Globus pallidus (tissue), 1 donor: ENCODE results near the gene AAR2.

Experiments used
- DNase-seq: peaks from one replicate; pipeline ENCODE4 v3.0.0-alpha.2; 2015; ENCODE audit warnings: low spot score

Gene AAR2

DNA sequence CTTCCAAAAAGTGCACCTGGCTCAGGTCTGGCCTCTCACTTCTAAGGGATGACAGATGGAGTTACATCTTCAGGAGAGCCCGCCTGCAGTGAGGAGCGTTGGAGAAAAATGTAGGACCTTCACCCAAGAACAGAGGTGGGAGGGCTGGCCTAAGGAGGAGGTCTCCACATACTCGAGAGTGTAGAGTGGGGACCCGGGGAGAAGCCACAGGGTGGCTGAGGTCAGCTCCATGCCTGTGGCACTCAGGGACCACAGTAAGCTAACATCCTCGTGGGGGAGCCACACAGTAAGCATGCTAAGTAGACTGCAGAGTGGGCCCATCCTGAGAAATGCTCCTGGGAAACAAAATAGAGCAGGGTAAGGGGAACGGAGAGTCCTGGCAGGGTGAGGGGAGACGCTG is 24.0 kb downstream of the AAR2 start:
- no peak for DNase-seq

DNA sequence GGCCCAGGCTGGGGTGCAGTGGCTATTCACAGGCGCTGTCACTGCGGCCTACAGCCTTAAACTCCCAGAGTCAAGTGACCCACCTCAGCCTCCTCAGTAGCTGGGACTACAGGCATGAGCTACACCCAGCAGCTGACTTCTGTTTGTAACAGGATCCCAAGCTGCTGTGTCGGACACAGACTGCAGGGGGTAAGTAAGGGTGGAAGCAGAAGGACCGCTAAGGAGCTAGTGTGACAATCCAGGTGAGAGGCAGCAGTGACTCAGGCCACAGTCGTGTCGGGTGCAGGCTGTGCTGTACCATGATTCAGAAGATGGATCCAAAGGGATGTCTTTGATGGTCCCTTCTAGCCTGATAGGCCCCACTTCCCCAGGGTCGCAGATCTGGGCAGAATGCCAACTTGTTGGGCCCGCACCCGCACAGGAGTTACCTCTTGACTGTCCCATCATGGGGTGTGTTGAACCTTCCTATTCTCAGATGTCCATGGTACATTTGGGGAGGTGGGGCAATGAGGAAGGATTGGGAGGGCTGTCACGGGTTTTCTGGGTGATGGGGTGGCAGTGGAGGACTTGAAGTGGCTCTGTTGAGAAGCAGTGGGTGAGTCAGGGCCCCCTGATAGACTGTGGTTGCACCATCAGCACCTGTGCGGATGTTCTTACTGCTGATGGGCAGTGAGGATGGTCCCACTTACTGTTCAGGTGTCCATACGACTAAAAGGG is 25.3 kb downstream of the AAR2 start:
- no peak for DNase-seq

DNA sequence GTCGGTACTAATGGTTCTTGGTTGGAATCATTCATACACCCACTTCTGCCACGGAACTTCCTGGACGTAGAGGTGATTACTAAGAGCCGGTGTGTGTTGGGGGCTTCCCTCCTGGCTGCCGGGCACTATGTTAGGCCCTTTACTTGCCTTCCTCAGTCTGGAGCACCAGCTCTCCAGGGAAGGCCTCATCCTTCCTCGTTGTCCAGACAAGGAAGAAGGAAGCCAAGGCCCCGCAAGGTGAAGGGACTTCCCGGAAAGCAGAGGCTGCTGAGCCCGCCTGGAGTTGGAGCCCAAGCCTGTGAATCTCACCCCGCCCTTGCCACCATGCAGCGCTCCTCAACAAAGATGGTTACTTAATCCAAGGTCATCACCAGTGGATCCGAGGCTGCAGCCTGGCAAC is 26.2 kb downstream of the AAR2 start:
- no peak for DNase-seq

DNA sequence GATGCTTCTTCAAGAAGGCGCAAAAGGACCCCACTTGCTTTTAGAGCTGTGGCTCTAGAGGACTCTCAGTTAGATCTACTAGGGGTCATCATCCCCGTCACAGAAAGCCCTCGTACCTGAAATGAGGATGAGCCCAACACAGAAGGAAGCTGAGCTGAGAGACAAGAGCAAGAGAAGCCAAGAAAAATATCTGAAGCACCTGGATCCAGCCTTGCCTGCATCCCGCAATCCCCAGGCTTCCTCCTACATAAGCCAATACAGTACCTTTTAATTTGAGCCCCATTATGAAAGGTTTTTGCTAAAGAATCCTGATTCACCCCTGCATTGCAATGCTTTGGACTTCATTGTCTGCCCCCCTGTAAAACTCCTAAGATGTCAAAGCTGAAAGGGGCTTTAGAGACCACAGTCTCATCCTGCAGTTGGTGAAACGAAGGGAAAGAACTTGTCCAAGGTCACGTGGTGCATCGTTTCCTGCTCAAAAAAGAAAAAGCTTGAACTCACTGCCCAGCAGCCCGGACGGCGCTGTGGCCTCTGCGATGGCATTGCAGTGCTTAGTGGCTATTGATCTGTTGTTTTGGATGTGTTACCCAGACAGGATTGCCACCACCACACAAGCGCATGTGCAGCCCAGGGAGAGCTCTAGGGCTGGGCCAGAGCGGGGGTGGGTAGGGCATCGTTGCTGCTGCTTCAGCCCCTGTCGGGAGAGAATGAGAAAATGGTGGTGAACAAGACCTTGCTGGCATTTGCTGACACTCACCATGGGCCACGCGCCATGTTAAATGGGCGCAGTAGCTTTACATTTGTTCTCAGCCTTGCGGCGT is 28.4 kb downstream of the AAR2 start:
- DNase-seq, result no peak

DNA sequence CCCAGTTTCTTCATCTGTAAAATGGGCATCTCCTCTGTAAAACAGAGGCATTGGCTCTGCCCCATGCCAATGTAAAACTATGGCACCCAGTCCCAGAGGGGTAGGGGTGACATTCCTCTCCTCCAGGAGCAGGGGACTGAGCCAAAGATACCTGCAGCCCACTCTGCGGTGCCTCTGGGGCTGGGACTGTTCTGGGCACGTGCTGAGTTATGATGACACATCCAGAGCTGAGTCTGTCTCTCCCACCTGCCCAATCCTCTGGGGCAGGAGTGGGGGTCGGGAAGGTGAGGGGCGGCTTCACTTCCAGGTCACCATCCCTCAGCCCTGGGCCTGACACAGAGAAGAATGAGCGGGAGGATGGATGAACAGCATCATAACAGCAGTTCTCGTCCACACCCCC is 29.9 kb downstream of the AAR2 start:
- no peak for DNase-seq

DNA sequence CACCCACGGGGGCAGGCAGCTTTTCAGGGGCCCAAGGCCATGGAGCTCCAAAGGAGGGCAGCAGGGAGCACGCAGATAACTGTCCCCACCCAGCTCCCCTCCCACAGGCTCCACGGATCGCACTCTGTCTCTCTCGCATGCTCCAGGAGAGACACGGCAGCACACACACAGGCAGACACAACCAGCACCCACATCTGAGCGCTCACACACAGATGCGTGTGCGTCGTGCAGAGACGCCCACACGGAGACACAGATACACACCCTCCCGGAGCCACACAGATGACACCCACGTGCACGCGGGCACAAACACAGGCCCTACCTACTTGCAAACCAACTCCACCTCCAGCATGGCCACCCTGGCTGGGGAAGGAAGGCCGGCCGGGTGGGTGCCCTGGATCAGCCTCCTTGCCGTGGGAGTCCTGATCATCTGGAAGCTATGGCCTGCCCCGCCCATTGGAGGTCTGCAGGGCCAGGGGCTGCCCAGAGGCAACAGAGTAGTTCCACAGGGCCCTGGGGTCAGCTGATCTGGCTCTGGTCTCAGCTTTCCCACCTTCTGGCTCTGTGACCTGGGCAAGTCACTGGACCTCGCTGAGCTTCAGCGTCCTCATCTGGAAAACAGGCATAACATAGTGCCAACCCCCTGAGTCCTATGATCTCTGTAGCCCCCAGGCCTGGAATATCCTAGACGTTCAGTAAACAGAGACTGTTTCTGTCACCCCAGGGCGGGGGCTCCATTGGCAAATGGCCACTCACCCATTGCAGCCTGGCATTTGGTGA is 31.5 kb downstream of the AAR2 start:
- DNase-seq, result no peak

DNA sequence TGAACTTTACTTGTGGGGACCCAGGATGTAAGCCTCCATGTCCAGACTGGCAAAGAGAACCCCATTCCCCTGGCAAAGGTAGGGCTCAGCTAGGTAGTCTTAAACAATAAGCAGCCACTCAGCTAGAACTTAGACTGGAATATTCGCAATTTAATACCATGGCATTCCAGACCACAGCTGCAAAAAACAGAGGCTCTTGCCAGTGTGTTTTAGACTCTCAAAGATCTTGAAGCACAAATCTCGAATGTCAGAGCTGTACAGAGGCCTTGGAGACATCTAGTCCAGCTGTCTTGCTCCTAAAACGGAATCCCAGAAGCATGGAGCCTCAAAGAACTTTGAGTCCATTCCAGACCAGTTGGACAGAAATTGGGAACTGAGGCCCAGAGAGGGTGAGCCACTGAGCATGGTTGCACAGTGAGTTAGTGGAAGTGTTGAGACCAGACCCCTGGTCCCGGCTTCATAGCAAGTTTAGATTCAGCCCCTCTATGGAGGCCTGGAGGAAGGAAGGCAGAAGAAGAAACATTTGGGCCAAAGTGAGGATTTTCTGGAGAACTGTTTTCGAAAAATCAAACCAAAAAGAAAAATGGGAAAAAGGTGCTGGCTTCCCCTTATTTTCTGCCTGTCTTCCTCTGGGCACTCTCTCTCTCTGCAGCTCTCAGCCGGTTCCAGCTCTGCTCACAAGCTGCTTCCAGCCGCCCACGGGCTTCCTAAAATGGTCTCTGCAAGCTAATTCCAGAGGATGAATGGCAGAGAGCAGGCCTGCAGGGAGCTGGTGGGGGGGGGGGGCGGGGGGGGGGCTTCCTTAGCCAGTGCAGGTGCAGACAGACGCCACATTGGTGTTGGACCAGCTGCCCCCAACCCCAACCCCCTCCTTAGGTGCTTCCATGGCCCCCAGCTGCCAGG is 32.4 kb downstream of the AAR2 start:
- DNase-seq, result no peak

DNA sequence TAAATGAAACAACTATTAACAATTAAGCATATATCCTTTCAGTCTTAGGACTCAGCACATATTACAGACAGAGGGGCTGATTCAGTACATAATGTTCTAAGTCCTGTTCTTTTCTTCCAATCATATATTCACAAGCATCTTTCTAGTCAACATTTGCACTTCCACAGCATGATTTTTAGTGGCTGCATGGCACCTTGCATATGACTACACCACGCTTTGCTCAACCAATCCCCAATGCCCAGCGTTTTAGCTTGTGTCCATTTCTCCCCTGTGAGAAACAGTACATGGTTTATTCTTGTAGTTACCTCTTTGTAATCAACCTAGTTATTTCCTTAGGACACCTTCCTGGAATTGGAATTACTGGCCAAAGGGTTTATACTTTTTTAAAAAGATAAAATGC is 33.2 kb downstream of the AAR2 start:
- no peak for DNase-seq

DNA sequence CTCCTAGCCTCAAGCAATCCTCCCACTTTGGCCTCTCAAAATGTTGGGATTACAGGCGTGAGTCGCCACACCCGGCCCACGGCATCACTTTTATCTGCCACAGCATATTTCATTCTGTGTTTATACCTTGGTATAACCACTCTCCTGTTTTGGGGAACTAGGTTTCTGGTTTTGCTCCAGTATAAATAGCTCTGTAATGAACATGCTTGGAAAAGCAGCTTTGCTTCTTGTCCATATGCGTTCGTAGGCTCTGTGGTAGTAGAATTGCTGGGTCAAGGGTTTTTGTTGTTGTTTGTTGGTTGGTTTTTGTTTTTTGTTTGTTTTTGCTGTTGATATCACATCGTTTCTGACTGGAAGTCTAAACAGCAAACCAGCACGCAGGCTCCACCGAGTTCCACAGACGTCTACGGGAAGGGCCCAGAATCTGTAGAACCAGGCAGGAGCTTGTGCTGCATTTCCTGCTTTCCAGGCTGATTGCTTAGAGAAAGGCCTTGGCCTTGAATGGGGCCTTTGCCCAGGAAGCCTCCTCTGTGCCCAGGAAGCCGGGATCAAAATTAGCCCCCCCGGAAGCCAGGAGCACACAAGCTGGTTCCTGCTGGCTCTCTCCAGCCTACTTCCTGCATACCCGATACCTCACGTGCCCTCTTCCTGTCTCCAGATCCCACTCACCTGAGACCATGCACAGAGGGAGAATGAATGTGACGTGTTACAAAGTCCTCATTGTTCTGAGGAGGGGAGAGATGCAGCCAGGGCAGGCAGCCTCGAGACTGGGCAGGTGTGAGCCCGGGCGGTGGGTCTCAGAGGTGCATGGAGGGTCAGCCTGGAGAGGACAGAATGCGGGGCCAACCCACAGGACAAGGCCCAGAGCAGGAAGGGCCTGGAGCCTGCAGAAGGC is 34.7 kb downstream of the AAR2 start:
- DNase-seq, result no peak

DNA sequence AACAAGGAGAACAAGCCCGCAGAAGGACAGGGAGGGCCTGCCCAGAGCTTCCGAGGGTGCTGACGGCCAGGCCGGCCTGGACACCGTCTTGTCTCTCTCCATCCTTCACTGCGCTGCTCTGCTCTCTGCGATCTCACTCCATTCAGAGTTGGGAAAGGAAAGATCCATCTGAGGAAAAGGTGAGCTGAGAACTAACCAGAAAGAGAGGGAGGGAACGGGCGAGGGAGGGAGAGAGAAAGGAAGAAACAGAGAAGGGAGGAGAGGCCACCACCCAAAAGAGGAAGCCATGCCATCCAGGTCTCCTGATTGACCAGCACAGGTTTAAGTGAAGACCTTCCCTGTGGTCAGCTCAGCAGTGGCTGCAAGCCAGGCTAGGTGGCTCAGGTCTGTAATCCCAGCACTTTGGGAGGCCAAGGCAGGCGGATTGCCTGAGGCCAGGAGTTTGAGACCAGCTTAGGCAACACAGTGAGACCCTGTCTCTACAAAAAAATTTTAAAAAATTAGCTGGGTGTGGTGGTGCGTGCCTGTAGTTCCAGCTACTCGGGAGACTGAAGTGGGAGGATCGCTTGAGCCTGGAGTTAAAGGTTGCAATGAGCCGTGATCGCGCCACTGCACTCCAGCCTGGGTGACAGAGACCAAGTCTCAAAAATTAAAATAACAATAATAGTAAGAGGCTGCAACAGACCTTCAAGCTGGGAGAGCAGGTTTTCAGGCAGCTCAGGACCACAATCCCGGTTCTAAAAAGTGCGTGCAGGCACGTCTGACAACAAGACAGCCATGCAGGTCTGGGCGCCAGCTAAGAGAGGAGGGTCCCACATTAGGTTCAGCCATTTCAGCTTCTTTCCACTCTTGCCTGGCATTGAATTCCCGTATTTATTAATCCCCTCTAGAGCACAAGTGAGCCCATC is 35.6 kb downstream of the AAR2 start:
- no peak for DNase-seq

DNA sequence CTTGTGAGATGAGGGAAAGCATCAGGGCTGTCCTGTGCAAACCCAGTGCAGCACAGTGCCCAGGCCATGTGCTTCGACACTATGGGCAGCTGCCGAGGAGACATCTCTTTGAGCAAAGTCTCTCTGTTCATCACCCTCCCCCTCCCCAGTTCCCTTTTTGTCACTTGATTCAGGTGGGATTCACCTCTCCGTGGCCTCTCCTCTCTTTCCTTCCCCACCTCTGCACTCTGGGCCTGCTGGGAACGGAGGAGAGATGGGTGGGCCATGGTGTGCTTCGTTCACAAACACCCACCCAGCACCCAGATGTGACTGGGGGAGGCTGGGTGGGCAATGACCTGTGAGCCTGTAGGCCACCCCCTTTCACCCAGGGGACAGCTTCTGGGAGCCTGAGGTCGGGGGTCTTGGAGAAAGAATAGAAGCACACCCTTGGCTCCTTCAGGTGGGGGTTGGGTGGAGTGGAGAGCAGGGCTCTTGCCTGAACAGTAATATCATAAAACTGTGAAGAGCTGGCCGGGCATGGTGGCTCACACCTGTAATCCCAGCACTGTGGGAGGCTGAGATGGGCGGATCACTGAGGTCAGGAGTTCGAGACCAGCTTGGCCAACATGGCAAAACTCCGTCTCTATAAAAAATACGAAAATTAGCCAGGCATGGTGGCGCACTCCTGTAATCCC is 36.4 kb downstream of the AAR2 start:
- DNase-seq, result no peak

DNA sequence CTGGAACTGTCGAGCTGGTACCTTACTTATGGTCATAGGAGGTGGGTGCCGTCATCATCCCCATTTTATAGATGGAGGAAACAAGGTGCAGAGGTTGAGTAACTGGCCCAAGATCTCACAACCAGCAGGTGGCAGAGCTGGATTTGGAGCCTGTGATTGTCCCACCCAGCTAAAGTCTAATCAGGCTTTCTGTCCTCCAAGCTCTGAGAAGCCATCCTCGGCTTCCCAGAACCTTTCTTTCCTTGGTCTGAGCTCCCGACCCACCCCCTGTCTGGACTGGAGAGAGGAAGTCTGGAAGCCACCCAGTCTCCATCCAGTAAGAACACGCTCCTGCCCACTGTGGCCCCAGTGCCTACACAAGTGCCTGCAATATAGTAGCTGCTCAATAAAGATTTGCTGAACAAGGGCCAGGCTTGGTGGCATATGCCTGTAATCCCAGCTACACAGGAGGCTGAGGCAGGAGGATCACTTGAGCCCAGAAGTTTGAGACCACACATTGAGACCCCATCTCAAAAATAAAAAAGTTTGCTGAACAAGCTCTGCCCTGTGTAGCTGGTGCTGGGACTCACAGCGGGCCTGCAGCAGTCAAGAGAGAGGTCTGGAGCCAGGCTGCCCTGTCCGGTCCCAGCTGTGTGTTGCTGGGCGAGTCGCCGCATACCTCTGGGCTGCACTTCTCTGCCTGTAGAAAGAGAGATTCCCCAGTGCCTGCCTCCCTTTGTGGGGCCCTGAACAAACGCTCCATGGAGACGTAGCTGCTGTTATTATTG is 37.3 kb downstream of the AAR2 start:
- no peak for DNase-seq

DNA sequence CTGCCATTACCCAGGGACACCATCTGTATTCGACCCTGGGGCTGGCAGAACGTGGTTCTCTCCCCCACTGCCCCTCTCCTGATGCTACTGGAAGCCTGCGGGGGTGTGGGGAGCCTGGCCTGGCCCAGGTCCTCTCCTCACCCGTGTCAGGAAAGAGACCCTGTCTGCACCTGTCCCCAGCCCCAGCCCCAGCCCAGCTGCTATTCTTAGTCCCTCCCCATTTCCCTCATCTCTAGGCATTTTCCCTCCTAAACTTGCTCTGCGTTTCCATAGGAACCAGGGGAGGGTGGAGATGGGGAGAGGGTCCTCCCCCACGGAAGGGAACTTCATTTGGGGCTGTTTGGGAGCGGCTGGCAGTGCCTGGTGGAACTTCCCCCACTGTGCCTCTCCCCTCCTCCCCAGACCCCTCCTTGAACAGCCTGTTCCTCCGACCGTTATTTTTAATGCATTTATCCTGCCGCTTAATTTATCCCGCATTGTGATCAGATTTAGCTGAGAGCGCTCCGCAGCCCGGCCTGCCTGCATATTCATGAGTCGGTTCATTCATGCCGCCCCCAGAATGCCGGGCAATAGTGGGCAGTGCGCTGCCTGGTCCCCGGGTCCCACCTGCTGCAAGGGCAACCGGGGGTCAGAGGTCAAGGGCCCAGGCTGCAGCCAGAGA is 38.0 kb downstream of the AAR2 start:
- DNase-seq, result no peak

DNA sequence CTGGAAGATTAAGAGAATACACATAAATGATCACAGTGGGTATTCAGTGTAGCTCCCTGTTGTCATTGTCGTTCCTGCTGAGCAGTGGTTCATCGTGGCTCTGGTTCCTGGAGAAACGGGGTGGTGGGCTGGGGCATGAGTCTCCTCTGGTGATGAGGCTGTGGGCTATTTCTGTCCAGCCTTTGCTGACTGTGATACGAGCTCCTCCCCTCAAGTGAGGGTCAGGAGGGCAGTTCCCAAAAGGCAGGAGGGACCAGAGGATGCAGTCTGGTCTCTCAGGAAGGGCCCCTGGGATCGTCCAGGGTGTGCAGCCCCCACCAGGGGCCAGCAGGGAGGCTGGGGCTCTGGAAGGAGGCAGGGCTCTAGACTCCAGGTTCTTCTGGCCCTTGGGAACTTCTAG is 38.7 kb downstream of the AAR2 start:
- no peak for DNase-seq

DNA sequence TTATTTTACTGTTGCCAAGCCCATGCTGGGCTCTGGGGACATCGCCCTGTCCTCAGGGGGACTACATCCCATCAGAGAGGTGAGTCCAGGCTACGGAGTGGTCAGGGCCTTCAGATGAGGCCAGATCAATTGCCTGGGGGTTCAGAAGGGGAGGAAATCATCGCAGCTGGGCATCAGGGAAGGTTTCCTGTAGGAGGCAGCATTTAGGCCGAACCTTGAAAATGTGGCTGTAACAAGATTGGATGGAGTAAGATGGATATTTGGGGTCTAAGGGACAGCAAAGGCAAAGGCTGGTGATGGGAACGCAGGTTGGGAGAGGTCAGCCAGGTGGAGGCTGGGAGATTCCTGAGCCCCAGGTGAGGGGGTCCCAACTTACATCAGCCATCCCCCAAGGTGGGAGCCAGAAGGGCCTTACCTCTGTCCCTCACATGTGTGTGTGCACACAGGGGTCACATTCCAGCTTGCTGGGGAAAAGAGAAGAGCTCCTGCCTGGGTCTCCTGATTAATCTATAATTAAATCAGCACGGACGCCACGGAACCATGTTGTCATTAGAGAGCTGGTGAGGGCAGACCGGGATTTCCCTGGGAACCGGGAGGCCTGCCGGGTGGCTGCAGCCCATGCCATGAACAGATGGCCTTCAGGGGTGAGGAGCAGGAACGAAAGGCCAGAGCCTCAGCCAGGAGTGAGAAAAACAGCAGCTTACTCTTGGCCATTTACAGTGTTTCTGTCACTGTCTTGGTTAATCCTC is 39.3 kb downstream of the AAR2 start:
- no peak for DNase-seq

DNA sequence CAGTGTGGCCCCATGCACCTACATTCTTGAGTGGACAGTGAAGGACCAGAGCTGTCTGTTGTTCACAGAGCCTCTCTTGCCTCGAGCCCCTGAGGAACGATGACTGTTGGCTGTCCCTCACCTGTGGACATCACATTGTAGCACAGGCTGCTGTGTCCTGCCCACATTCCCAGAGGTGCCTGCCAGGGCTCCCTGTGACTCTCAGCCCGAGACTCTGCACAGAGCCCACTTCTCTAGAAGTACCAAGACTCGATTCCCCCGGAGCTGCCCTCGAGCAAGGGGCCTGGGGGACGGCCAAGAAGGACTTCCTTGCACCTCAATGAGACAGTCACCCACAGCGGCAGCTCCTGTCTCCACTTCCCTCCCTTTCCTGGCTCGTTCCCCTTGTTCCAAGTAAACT is 41.3 kb downstream of the AAR2 start:
- no peak for DNase-seq

DNA sequence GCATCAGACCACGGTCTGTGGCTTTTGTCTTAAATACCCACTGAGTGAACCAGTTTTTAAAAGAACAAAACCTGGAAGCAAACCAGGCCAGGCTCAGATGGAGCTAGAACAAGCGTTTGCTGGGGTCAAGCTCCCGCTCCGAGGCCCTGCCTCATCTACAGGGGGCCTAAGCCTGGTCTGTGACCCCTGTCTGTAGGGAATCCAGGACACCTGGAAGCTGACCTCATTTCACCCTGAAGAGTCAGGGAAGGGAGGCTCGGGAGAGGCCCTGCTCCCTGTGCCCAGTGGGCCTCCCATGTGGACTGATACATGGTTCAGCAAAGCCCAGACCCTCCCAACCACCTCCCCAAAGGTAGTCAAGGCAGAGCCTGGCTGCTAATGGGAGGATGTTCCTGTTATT is 43.1 kb downstream of the AAR2 start:
- DNase-seq, result no peak
